ENCODE measurements around the gene CXXC1. TPM values are rescaled to one million over a fixed set of nuclear protein-coding genes. Genes with fewer than 3 reads are reported as not detected.

The CXXC1 gene
- total RNA-seq, 3 donors from 2014 or later (not counting 1 experiment from before 2014, with no cell fraction given), result 146 to 173 (median 153) TPM

GRCh38 chr18:50284255-50284885 is 3.1 kb downstream of the CXXC1 start:
- Mint-ChIP-seq H3K27me3 (ENCODE audit: low read depth in 2 of 2) (no peaks in the 10 kb centered on the region), H3K36me3 (no peaks in the 10 kb centered on the region), H3K9me3 (no peaks in the 10 kb centered on the region), H3K4me3 (peak overlapping the region; percentile 1), H3K27ac (peak overlapping the region; percentile 5 to 25), H3K4me1 (peaks cover 42 to 81% of the 10 kb centered on the region in 2 donors)
- 96% methylated on average over 15 of the region's 15 CpGs for WGBS (ENCODE audit: insufficient coverage)
- intact Hi-C loops (cut with micrococcal nuclease), result loop anchor here (5.0 to 10.0 kb wide), 4 partner anchors 472 to 792 kb away; partner anchors contain the start of genes ACAA2, ELAC1, ME2 and RPL17
- Histone ChIP-seq H3K36me3 (ENCODE audit: control insufficient read depth, insufficient read depth, low read length) (peaks cover 22% of the 10 kb centered on the region), H3K27me3 (ENCODE audit: control insufficient read depth, insufficient read depth, low read length) (no peaks in the 10 kb centered on the region), H3K4me1 (ENCODE audit: control insufficient read depth, insufficient read depth, low read length) (peaks cover 47% of the 10 kb centered on the region), H3K4me3 (ENCODE audit: low read length) (no peak overlapping the region), H3K27ac (ENCODE audit: low read length) (no peak overlapping the region), H3K9me3 (ENCODE audit: control insufficient read depth, insufficient read depth, low read length) (no peaks in the 10 kb centered on the region)
- TF ChIP-seq CTCF (IDR thresholded peaks at IDR 0.05), result no peak
- DNase-seq (no peak), ATAC-seq (no peak)

- H3K4me1 ChIP-seq (ENCODE audit: control insufficient read depth, insufficient read depth, low read length), result peaks cover 43% of the 10 kb centered on the region
- Mint-ChIP-seq H3K4me3 (peak overlapping the region; percentile 22), H3K27me3 (ENCODE audit: low read depth in 2 of 2) (no peaks in the 10 kb centered on the region), H3K9me3 (no peaks in the 10 kb centered on the region), H3K36me3 (no peaks in the 10 kb centered on the region), H3K4me1 (peaks cover 44 to 89% of the 10 kb centered on the region in 2 donors), H3K27ac (peak overlapping the region; percentile 31 to 99)
- peaks cover 29% of the 10 kb centered on the region for H3K36me3 ChIP-seq (ENCODE audit: control insufficient read depth, insufficient read depth, low read length)
- intact Hi-C loops (cut with micrococcal nuclease), result loop anchor here (5.0 to 10.0 kb wide), 4 partner anchors 471 to 791 kb away; partner anchors contain the start of genes ACAA2, ELAC1, ME2 and RPL17
- H3K27me3 ChIP-seq (ENCODE audit: control insufficient read depth, insufficient read depth, low read length), result no peaks in the 10 kb centered on the region
- DNase-seq (peak in 1 of 2 donors; percentile 36), ATAC-seq (no peak)
- WGBS (ENCODE audit: insufficient coverage), result 88% methylated on average over 29 of the region's 29 CpGs
- H3K9me3 ChIP-seq (ENCODE audit: control insufficient read depth, insufficient read depth, low read length), result no peaks in the 10 kb centered on the region
- no peak overlapping the region for H3K4me3 ChIP-seq (ENCODE audit: low read length)
- no peak overlapping the region for H3K27ac ChIP-seq (ENCODE audit: low read length)
- no peak for TF ChIP-seq CTCF (IDR thresholded peaks at IDR 0.05)
Observed at GRCh38 chr18:50283469-50284209, 3.9 kb downstream of the CXXC1 start.

- H3K4me3 ChIP-seq (ENCODE audit: low read length), result no peak overlapping the region
- Mint-ChIP-seq H3K27ac (peak overlapping the region; percentile 92 to 99), H3K4me3 (peak overlapping the region; percentile 94), H3K36me3 (no peaks in the 10 kb centered on the region), H3K9me3 (no peaks in the 10 kb centered on the region), H3K4me1 (peaks cover 41 to 87% of the 10 kb centered on the region in 2 donors), H3K27me3 (ENCODE audit: low read depth in 2 of 2) (no peaks in the 10 kb centered on the region)
- no peak overlapping the region for H3K27ac ChIP-seq (ENCODE audit: low read length)
- no peaks in the 10 kb centered on the region for H3K9me3 ChIP-seq (ENCODE audit: control insufficient read depth, insufficient read depth, low read length)
- no peak for TF ChIP-seq CTCF (IDR thresholded peaks at IDR 0.05)
- no peaks in the 10 kb centered on the region for H3K27me3 ChIP-seq (ENCODE audit: control insufficient read depth, insufficient read depth, low read length)
- peaks cover 30% of the 10 kb centered on the region for H3K36me3 ChIP-seq (ENCODE audit: control insufficient read depth, insufficient read depth, low read length)
- WGBS (ENCODE audit: insufficient coverage), result 96% methylated on average over 42 of the region's 42 CpGs
- H3K4me1 ChIP-seq (ENCODE audit: control insufficient read depth, insufficient read depth, low read length), result peaks cover 42% of the 10 kb centered on the region
- DNase-seq (peak in 1 of 2 donors; percentile 31), ATAC-seq (no peak)
- intact Hi-C loops (cut with micrococcal nuclease), result loop anchor here (5.0 to 10.0 kb wide), 4 partner anchors 470 to 790 kb away; partner anchors contain the start of genes ACAA2, ELAC1, ME2 and RPL17
Observed at GRCh38 chr18:50282521-50283335, 4.8 kb downstream of the CXXC1 start.
